HG02678 (cell line): Measurements from ENCODE around the gene EBF3.

Experiments used
- ATAC-seq: cut with Tn5 transposase; IDR thresholded peaks from one replicate; pipeline ENCODE4 v1.9.1; 2021; ENCODE audit warnings: mild to moderate bottlenecking, moderate library complexity; ENCODE audit not compliant: unreplicated experiment

The EBF3 gene

GRCh38 chr10:129841590-129841989, 122.5 kb downstream of the EBF3 start:
- no peak for ATAC-seq

- ATAC-seq, result no peak
Measured at GRCh38 chr10:129841071-129841470, 123.0 kb downstream of the EBF3 start.

GRCh38 chr10:129840196-129840590, 123.9 kb downstream of the EBF3 start:
- no peak for ATAC-seq

- no peak for ATAC-seq
Measured at GRCh38 chr10:129839285-129840195, 124.5 kb downstream of the EBF3 start.

GRCh38 chr10:129838794-129839193, 125.3 kb downstream of the EBF3 start:
- no peak for ATAC-seq

- no peak for ATAC-seq
Measured at GRCh38 chr10:129837909-129838582, 126.0 kb downstream of the EBF3 start.

- no peak for ATAC-seq
Measured at GRCh38 chr10:129836253-129836652, 127.8 kb downstream of the EBF3 start.

- ATAC-seq, result no peak
Measured at GRCh38 chr10:129833994-129834739, 129.9 kb downstream of the EBF3 start.

GRCh38 chr10:129833468-129833950, 130.6 kb downstream of the EBF3 start:
- no peak for ATAC-seq

GRCh38 chr10:129832573-129833467, 131.3 kb downstream of the EBF3 start:
- ATAC-seq, result no peak

GRCh38 chr10:129831150-129831549, 132.9 kb downstream of the EBF3 start:
- no peak for ATAC-seq

- no peak for ATAC-seq
Measured at GRCh38 chr10:129825826-129826225, 138.2 kb downstream of the EBF3 start.

- ATAC-seq, result no peak
Measured at GRCh38 chr10:129825221-129825620, 138.9 kb downstream of the EBF3 start.

GRCh38 chr10:129820451-129820850, 143.6 kb downstream of the EBF3 start:
- ATAC-seq, result no peak

GRCh38 chr10:129816656-129817045, 147.4 kb downstream of the EBF3 start:
- ATAC-seq, result no peak

- ATAC-seq, result no peak
Measured at GRCh38 chr10:129815898-129816655, 148.0 kb downstream of the EBF3 start.

- no peak for ATAC-seq
Measured at GRCh38 chr10:129814681-129815646, 149.1 kb downstream of the EBF3 start.

GRCh38 chr10:129812398-129812797, 151.7 kb downstream of the EBF3 start:
- no peak for ATAC-seq
